H9 (cell line): ENCODE measurements around the gene PTPRC. TPM values are rescaled to one million over a fixed set of nuclear protein-coding genes. Genes with fewer than 3 reads are reported as not detected.

Experiments used
- DNase-seq: peaks from one replicate; pipeline ENCODE4 v3.0.0-alpha.2; 2017
- H2AFZ ChIP-seq: one replicate; pipeline ENCODE4 v1.6.1; 2013; ENCODE audit warnings: mild to moderate bottlenecking, low read length, control low read depth, moderate library complexity
- H2AK5ac ChIP-seq: 2 replicates; pipeline ENCODE4 v1.6.1; 2013; ENCODE audit warnings: low read length, control low read depth, mixed read lengths; ENCODE audit not compliant: insufficient read length
- H2BK120ac ChIP-seq: one replicate; pipeline ENCODE4 v1.6.1; 2013; ENCODE audit warnings: low read depth, mild to moderate bottlenecking, low read length, control low read depth, inconsistent platforms; ENCODE audit not compliant: poor library complexity, severe bottlenecking
- H2BK12ac ChIP-seq: 2 replicates; pipeline ENCODE4 v1.6.1; 2013; ENCODE audit warnings: low read length, control low read depth, mixed read lengths, low read depth; ENCODE audit not compliant: insufficient read length
- H2BK15ac ChIP-seq: 2 replicates; pipeline ENCODE4 v1.6.1; 2013; ENCODE audit warnings: low read depth, low read length, control low read depth
- H2BK20ac ChIP-seq: one replicate; pipeline ENCODE4 v1.6.1; 2013; ENCODE audit warnings: low read depth, mild to moderate bottlenecking, low read length, control low read depth, inconsistent platforms; ENCODE audit not compliant: poor library complexity, severe bottlenecking
- H2BK5ac ChIP-seq: 2 replicates; pipeline ENCODE4 v1.6.1; 2013; ENCODE audit warnings: low read length, control low read depth, mixed read lengths; ENCODE audit not compliant: insufficient read length
- H3K14ac ChIP-seq: 2 replicates; pipeline ENCODE4 v1.6.1; 2013; ENCODE audit warnings: low read length, control low read depth; ENCODE audit not compliant: insufficient read depth
- H3K18ac ChIP-seq: 2 replicates; pipeline ENCODE4 v1.6.1; 2013; ENCODE audit warnings: low read depth, mild to moderate bottlenecking, mixed read lengths, low read length, control low read depth; ENCODE audit not compliant: insufficient read length
- H3K23ac ChIP-seq: 2 replicates; pipeline ENCODE4 v1.6.1; 2013; ENCODE audit warnings: low read length, control low read depth, mixed read lengths, low read depth; ENCODE audit not compliant: insufficient read length
- H3K23me2 ChIP-seq: 2 replicates; pipeline ENCODE4 v1.6.1; 2013; ENCODE audit warnings: low read depth, mild to moderate bottlenecking, mixed read lengths, low read length, control low read depth; ENCODE audit not compliant: insufficient read length, poor library complexity, severe bottlenecking
- H3K27ac ChIP-seq: 2 replicates; pipeline ENCODE4 v1.5.1; 2013; ENCODE audit warnings: low read length, control low read depth, mixed read lengths, low read depth; ENCODE audit not compliant: insufficient read length
- H3K27me3 ChIP-seq: 2 replicates; pipeline ENCODE4 v1.6.1; 2013; ENCODE audit warnings: low read length, control low read depth, inconsistent platforms; ENCODE audit not compliant: insufficient read depth
- H3K4ac ChIP-seq: 2 replicates; pipeline ENCODE4 v1.6.1; 2013; ENCODE audit warnings: low read depth, mild to moderate bottlenecking, control low read depth, inconsistent platforms, low read length, moderate library complexity
- H3K4me1 ChIP-seq: 2 replicates; pipeline ENCODE4 v1.6.1; 2013; ENCODE audit warnings: low read length, control low read depth, inconsistent platforms; ENCODE audit not compliant: insufficient read depth
- H3K4me2 ChIP-seq: 2 replicates; pipeline ENCODE4 v1.6.1; 2013; ENCODE audit warnings: low read length, control low read depth, mixed read lengths; ENCODE audit not compliant: insufficient read length, insufficient read depth
- H3K56ac ChIP-seq: 2 replicates; pipeline ENCODE4 v1.6.1; 2013; ENCODE audit warnings: low read depth, mild to moderate bottlenecking, mixed read lengths, low read length, control low read depth; ENCODE audit not compliant: insufficient read length
- H3K79me1 ChIP-seq: 2 replicates; pipeline ENCODE4 v1.6.1; 2013; ENCODE audit warnings: low read depth, mild to moderate bottlenecking, moderate library complexity, low read length, control low read depth, inconsistent platforms; ENCODE audit not compliant: insufficient read depth, poor library complexity, severe bottlenecking
- H3K79me2 ChIP-seq: 2 replicates; pipeline ENCODE4 v1.6.1; 2013; ENCODE audit warnings: low read length, control low read depth, inconsistent platforms; ENCODE audit not compliant: insufficient read depth
- H3K9ac ChIP-seq: 2 replicates; pipeline ENCODE4 v1.6.1; 2013; ENCODE audit warnings: low read length, control low read depth, mixed read lengths; ENCODE audit not compliant: insufficient read length; ENCODE audit errors: extremely low read depth
- H3K9me3 ChIP-seq: one replicate; pipeline ENCODE4 v1.6.1; 2013; ENCODE audit warnings: low read depth, low read length, inconsistent platforms; ENCODE audit not compliant: control insufficient read depth
- H3T11ph ChIP-seq: one replicate; pipeline ENCODE4 v1.6.1; 2013; ENCODE audit warnings: mild to moderate bottlenecking, low read length, control low read depth, inconsistent platforms
- H4K20me1 ChIP-seq: one replicate; pipeline ENCODE4 v1.6.1; 2013; ENCODE audit not compliant: control insufficient read depth, insufficient read length, insufficient read depth
- H4K5ac ChIP-seq: 2 replicates; pipeline ENCODE4 v1.6.1; 2013; ENCODE audit warnings: low read depth, mild to moderate bottlenecking, mixed read lengths, low read length, control low read depth; ENCODE audit not compliant: insufficient read length
- H4K8ac ChIP-seq: replicated peaks from 2 replicates; pipeline ENCODE4 v1.6.1; 2013; ENCODE audit warnings: low read length, control low read depth, mixed read lengths, low read depth; ENCODE audit not compliant: insufficient read length
- H4K91ac ChIP-seq: 2 replicates; pipeline ENCODE4 v1.6.1; 2013; ENCODE audit warnings: low read depth, mild to moderate bottlenecking, moderate library complexity, mixed read lengths, low read length, control low read depth; ENCODE audit not compliant: insufficient read length
- H3K27ac Mint-ChIP-seq, 3 experiments: 2 replicates in 2 of 3; 3 replicates in 1 of 3; pipeline ENCODE4 v1.8.0; 2020 to 2021; ENCODE audit warnings: mixed read lengths in 3 of 3, mild to moderate bottlenecking in 1 of 3, moderate library complexity in 1 of 3
- H3K27me3 Mint-ChIP-seq: 2 replicates; pipeline ENCODE4 v1.8.0; 2021; ENCODE audit warnings: low read depth, mild to moderate bottlenecking, moderate library complexity, mixed read lengths
- H3K36me3 Mint-ChIP-seq, 3 experiments: 2 replicates in 2 of 3; 3 replicates in 1 of 3; pipeline ENCODE4 v1.8.0; 2020 to 2021; ENCODE audit warnings: low read depth in 3 of 3, mixed read lengths in 3 of 3; ENCODE audit not compliant: insufficient read depth in 1 of 3
- H3K4me1 Mint-ChIP-seq, 2 experiments: 2 replicates each; pipeline ENCODE4 v1.8.0; 2020; ENCODE audit warnings: mixed read lengths in 2 of 2
- H3K4me3 Mint-ChIP-seq, 2 experiments: 2 replicates in 1 of 2; 3 replicates in 1 of 2; pipeline ENCODE4 v1.8.0; 2020 to 2021; ENCODE audit warnings: mild to moderate bottlenecking in 2 of 2, mixed read lengths in 2 of 2, moderate library complexity in 1 of 2
- H3K9me3 Mint-ChIP-seq, 2 experiments: 2 replicates in 1 of 2; 3 replicates in 1 of 2; pipeline ENCODE4 v1.8.0; 2020; ENCODE audit warnings: mild to moderate bottlenecking in 2 of 2, mixed read lengths in 2 of 2, moderate library complexity in 1 of 2
- CTCF ChIP-seq: fragments of 200-600 bp; sonication (generic); conservative IDR thresholded peaks from 3 replicates; pipeline ENCODE4 v1.8.0; 2021; ENCODE audit warnings: antibody characterized with exemption, mild to moderate bottlenecking
- total RNA-seq: library from RNA; stranded (reverse); gene quantifications from 2 replicates; pipeline ENCODE4 v1.2.1, GENCODE V29; 2021

The PTPRC gene
- total RNA-seq, 1 experiment from 2014 or later = not detected

- Histone ChIP-seq H3K14ac (no peak overlapping the region), H3K27me3 (no peaks in the 10 kb centered on the region), H3K56ac (no peak overlapping the region), H2BK120ac (no peak overlapping the region), H3K9me3 (no peaks in the 10 kb centered on the region), H2AFZ (no peak overlapping the region), H2BK15ac (no peak overlapping the region), H4K20me1 (no peaks in the 10 kb centered on the region), H3K79me1 (no peaks in the 10 kb centered on the region), H3K4me2 (no peak overlapping the region), H4K91ac (no peak overlapping the region), H3K23ac (no peak overlapping the region), H4K5ac (no peak overlapping the region), H3K79me2 (no peaks in the 10 kb centered on the region), H3K4ac (no peak overlapping the region), H3K9ac (no peak overlapping the region), H3K18ac (no peak overlapping the region), H3K23me2 (no peaks in the 10 kb centered on the region), H2BK12ac (no peak overlapping the region), H2BK20ac (no peak overlapping the region), H3K27ac (no peak overlapping the region), H2BK5ac (no peak overlapping the region), H4K8ac (no peak overlapping the region), H3T11ph (no peak overlapping the region), H2AK5ac (no peak overlapping the region), H3K4me1 (no peaks in the 10 kb centered on the region; the same call in 1 of the 2 replicates)
- Mint-ChIP-seq H3K27me3 (no peaks in the 10 kb centered on the region), H3K9me3 (peaks cover 0 to 2% of the 10 kb centered on the region in 2 experiments; a peak in 1 of 5 replicates), H3K36me3 (no peaks in the 10 kb centered on the region), H3K27ac (no peak overlapping the region), H3K4me1 (peaks cover 0 to 4% of the 10 kb centered on the region in 2 experiments; a peak in 3 of 4 replicates), H3K4me3 (no peak overlapping the region)
- TF ChIP-seq CTCF = no peak
- no peak for DNase-seq
Measured at GRCh38 chr1:198642983-198643382, 4.1 kb downstream of the PTPRC start.
